Measurements from ENCODE around the gene GPC5. TPM values are rescaled to one million over a fixed set of nuclear protein-coding genes. Genes with fewer than 3 reads are reported as not detected.

The GPC5 gene
- total and polyA plus RNA-seq, 2 donors (not counting 3 experiments of a cell fraction or from before 2014, with no cell fraction given), result 0.59 to 0.97 TPM

GRCh38 chr13:91359111-91359510 is 39.3 kb upstream of the GPC5 start:
- BruUV-seq (replicated peaks), result no TSS peak
- intact Hi-C loops (cut with micrococcal nuclease) (no loop called here), dilution Hi-C loops (cut with MboI; ENCODE audit: extremely low pct_ligation_motif_present, low sequenced_read_pairs) (no loop called here)
- Histone ChIP-seq H3K9me3 (replicated peaks; ENCODE audit: control insufficient read depth, insufficient read depth, low read length) (no peaks in the 10 kb centered on the region), H3K36me3 (ENCODE audit: control insufficient read depth in 2 of 2, extremely low read depth in 1 of 2, insufficient read depth in 2 of 2, low read length in 2 of 2) (peaks cover 7 to 31% of the 10 kb centered on the region in 2 experiments), H3K79me2 (ENCODE audit: control insufficient read depth, insufficient read depth, low read length) (no peaks in the 10 kb centered on the region), H3K9me1 (replicated peaks; ENCODE audit: control insufficient read depth, extremely low read depth, insufficient read depth, low read length) (peaks cover 2% of the 10 kb centered on the region), H3K27ac (ENCODE audit: insufficient read depth, low read depth, low read length) (no peak overlapping the region), H3K4me2 (ENCODE audit: insufficient read depth, low read length) (no peak overlapping the region), H2AFZ (ENCODE audit: low read depth, low read length) (no peak overlapping the region), H4K20me1 (replicated peaks; ENCODE audit: control insufficient read depth, extremely low read depth, insufficient read depth, low read length) (peaks cover 10% of the 10 kb centered on the region), H3K4me1 (ENCODE audit: control insufficient read depth, extremely low read depth, insufficient read depth, low read length) (no peaks in the 10 kb centered on the region), H3K27me3 (ENCODE audit: control insufficient read depth in 2 of 2, insufficient read depth in 2 of 2, low read length in 2 of 2) (no peaks in the 10 kb centered on the region), H3K4me3 (replicated peaks in 1 of 3; ENCODE audit: insufficient read depth in 1 of 3, low read depth in 1 of 3, low read length in 3 of 3) (no peak overlapping the region), H3K9ac (replicated peaks; ENCODE audit: extremely low read depth, insufficient read depth, low read length) (no peak overlapping the region)
- ChIA-PET POLR2A (no interaction called here), CTCF (interaction anchor here (0.8 to 1.2 kb wide), 2 partner anchors 15 to 46 kb away, joined by 3 to 4 read pairs; no protein-coding TSS in a partner anchor)
- FAIRE-seq (no peak), DNase-seq (ENCODE audit: low read depth, low spot score) (no peak)
- TF ChIP-seq FOS (IDR thresholded peaks at IDR 0.05; ENCODE audit: borderline replicate concordance, insufficient read depth, low read length), result no peak
- TF ChIP-seq EZH2 (IDR thresholded peaks at IDR 0.05; ENCODE audit: borderline replicate concordance, low read depth, low read length, severe bottlenecking), result no peak
- TF ChIP-seq POLR2AphosphoS5 (IDR thresholded peaks at IDR 0.05; ENCODE audit: insufficient read depth, low read depth, low read length), result no peak
- no peak for TF ChIP-seq JUN (IDR thresholded peaks at IDR 0.05; ENCODE audit: borderline replicate concordance, insufficient read depth, insufficient read length, low read depth)
- TF ChIP-seq GATA2 (IDR thresholded peaks at IDR 0.05; ENCODE audit: insufficient read depth, insufficient read length, low read depth, low read length), result no peak
- no peak for TF ChIP-seq MYC (IDR thresholded peaks at IDR 0.05; ENCODE audit: low read depth, low read length)
- TF ChIP-seq, protein P1, sequence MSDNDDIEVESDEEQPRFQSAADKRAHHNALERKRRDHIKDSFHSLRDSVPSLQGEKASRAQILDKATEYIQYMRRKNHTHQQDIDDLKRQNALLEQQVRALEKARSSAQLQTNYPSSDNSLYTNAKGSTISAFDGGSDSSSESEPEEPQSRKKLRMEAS (IDR thresholded peaks at IDR 0.05; ENCODE audit: insufficient read depth, insufficient read length), result no peak
- no peak for TF ChIP-seq POLR2A (IDR thresholded peaks at IDR 0.05; ENCODE audit: low read depth, low read length)
- TF ChIP-seq, protein P2, sequence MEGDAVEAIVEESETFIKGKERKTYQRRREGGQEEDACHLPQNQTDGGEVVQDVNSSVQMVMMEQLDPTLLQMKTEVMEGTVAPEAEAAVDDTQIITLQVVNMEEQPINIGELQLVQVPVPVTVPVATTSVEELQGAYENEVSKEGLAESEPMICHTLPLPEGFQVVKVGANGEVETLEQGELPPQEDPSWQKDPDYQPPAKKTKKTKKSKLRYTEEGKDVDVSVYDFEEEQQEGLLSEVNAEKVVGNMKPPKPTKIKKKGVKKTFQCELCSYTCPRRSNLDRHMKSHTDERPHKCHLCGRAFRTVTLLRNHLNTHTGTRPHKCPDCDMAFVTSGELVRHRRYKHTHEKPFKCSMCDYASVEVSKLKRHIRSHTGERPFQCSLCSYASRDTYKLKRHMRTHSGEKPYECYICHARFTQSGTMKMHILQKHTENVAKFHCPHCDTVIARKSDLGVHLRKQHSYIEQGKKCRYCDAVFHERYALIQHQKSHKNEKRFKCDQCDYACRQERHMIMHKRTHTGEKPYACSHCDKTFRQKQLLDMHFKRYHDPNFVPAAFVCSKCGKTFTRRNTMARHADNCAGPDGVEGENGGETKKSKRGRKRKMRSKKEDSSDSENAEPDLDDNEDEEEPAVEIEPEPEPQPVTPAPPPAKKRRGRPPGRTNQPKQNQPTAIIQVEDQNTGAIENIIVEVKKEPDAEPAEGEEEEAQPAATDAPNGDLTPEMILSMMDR (IDR thresholded peaks at IDR 0.05; ENCODE audit: extremely low read depth in 1 of 2, insufficient read depth in 1 of 2, low read depth in 1 of 2, low read length in 2 of 2), result no peak

All from endothelial cell of umbilical vein (primary cell).